Nephron progenitor cell (in vitro differentiated cells): ENCODE measurements around the gene NOM1.

Experiments used
- DNase-seq: peaks from one replicate; pipeline ENCODE4 v3.0.0; 2021
- H3K27ac Mint-ChIP-seq: 2 replicates; pipeline ENCODE4 v1.8.0; 2021; ENCODE audit warnings: mild to moderate bottlenecking, moderate library complexity, mixed read lengths
- H3K27me3 Mint-ChIP-seq: 2 replicates; pipeline ENCODE4 v1.8.0; 2021; ENCODE audit warnings: mild to moderate bottlenecking, low read depth, mixed read lengths; ENCODE audit not compliant: poor library complexity
- H3K36me3 Mint-ChIP-seq: 2 replicates; pipeline ENCODE4 v1.8.0; 2021; ENCODE audit warnings: low read depth, mixed read lengths
- H3K4me1 Mint-ChIP-seq: 2 replicates; pipeline ENCODE4 v1.8.0; 2021; ENCODE audit warnings: mixed read lengths
- H3K4me3 Mint-ChIP-seq: 2 replicates; pipeline ENCODE4 v1.8.0; 2021; ENCODE audit warnings: mild to moderate bottlenecking, moderate library complexity, mixed read lengths
- H3K9me3 Mint-ChIP-seq: 2 replicates; pipeline ENCODE4 v1.8.0; 2021; ENCODE audit warnings: mild to moderate bottlenecking, moderate library complexity, mixed read lengths
- CTCF ChIP-seq: fragments of 200-600 bp; sonication (generic); IDR thresholded peaks from 2 replicates; pipeline ENCODE4 v1.5.0; 2021; ENCODE audit warnings: antibody characterized with exemption

The NOM1 gene

GRCh38 chr7:157017603-157018327 lies 68.3 kb downstream of the NOM1 start:
- Mint-ChIP-seq H3K27me3 (peaks cover 97% of the 10 kb centered on the region), H3K4me3 (no peak overlapping the region), H3K36me3 (no peaks in the 10 kb centered on the region), H3K9me3 (no peaks in the 10 kb centered on the region), H3K4me1 (no peaks in the 10 kb centered on the region), H3K27ac (no peak overlapping the region)
- TF ChIP-seq CTCF, result no peak
- DNase-seq, result no peak

GRCh38 chr7:157018328-157018996 lies 69.0 kb downstream of the NOM1 start:
- no peak overlapping the region for H3K27ac Mint-ChIP-seq
- no peaks in the 10 kb centered on the region for H3K9me3 Mint-ChIP-seq
- H3K27me3 Mint-ChIP-seq, result peaks cover 97% of the 10 kb centered on the region
- no peak overlapping the region for H3K4me3 Mint-ChIP-seq
- DNase-seq, result no peak
- H3K4me1 Mint-ChIP-seq, result no peaks in the 10 kb centered on the region
- no peaks in the 10 kb centered on the region for H3K36me3 Mint-ChIP-seq
- TF ChIP-seq CTCF, result no peak

- Mint-ChIP-seq H3K27me3 (peaks cover 97% of the 10 kb centered on the region), H3K36me3 (no peaks in the 10 kb centered on the region), H3K4me1 (no peaks in the 10 kb centered on the region), H3K4me3 (peak overlapping the region; percentile 49), H3K9me3 (no peaks in the 10 kb centered on the region), H3K27ac (no peak overlapping the region)
- no peak for DNase-seq
- TF ChIP-seq CTCF, result no peak
Observed at GRCh38 chr7:157018997-157019608, 69.6 kb downstream of the NOM1 start.

DNA sequence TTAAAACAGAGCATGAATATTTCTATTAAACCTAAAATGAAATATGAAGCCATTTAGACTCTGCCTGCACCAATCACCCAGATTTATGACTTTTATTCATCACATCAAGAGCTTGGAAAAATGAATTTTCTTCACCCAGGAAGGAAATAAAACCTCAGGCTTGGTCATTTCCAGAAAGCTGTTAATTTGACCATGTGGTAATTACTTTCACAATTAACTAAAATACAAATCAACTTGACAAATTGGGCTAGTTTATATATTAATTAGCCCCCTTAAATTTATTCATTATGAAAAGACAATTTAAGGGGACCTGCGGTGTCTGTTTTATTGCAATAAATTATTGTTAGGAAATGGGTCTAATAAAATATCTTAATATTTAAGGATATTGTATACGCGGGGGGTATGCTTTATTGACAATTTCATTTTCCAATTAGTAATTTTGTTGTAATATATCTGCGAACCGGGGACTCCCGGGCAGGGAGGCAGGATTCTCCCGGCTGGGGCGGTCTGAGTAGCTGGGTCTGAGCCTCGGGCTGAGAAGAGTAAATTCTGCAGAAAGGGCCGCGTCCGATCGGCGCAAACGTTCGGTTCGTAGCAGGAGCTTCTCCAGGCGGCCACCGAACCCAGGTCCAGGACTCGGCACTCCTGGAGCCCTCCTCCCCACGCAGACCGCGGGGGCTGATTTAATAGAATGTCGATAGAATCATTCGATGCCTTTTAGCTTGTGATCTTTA lies 70.4 kb downstream of the NOM1 start:
- Mint-ChIP-seq H3K27ac (no peak overlapping the region), H3K9me3 (no peaks in the 10 kb centered on the region), H3K4me1 (no peaks in the 10 kb centered on the region), H3K36me3 (no peaks in the 10 kb centered on the region), H3K27me3 (peaks cover 97% of the 10 kb centered on the region), H3K4me3 (no peak overlapping the region)
- DNase-seq, result no peak
- TF ChIP-seq CTCF, result no peak

- Mint-ChIP-seq H3K4me3 (no peak overlapping the region), H3K27me3 (peaks cover 97% of the 10 kb centered on the region), H3K27ac (no peak overlapping the region), H3K4me1 (no peaks in the 10 kb centered on the region), H3K9me3 (no peaks in the 10 kb centered on the region), H3K36me3 (no peaks in the 10 kb centered on the region)
- no peak for DNase-seq
- no peak for TF ChIP-seq CTCF
Observed at GRCh38 chr7:157020514-157021070, 71.1 kb downstream of the NOM1 start.
